Neuronal stem cell (in vitro differentiated cells): ENCODE results near the gene GTF3C1.

Experiments used
- DNase-seq: peaks from one replicate; pipeline ENCODE4 v3.0.0-alpha.2; 2013; ENCODE audit warnings: low spot score
- H2AFZ ChIP-seq: one replicate; pipeline ENCODE4 v1.6.1; 2013; ENCODE audit warnings: mild to moderate bottlenecking, low read length, inconsistent platforms
- H2AK5ac ChIP-seq: 2 replicates; pipeline ENCODE4 v1.6.1; 2013; ENCODE audit warnings: low read depth, mild to moderate bottlenecking, inconsistent platforms, low read length, moderate library complexity, mixed read lengths
- H2BK120ac ChIP-seq: 2 replicates; pipeline ENCODE4 v1.6.1; 2013; ENCODE audit warnings: low read depth, mild to moderate bottlenecking, inconsistent platforms, low read length, moderate library complexity, mixed read lengths
- H2BK12ac ChIP-seq: one replicate; pipeline ENCODE4 v1.6.1; 2013; ENCODE audit warnings: low read length, inconsistent platforms
- H2BK15ac ChIP-seq: 2 replicates; pipeline ENCODE4 v1.6.1; 2013; ENCODE audit warnings: mild to moderate bottlenecking, low read length, inconsistent platforms, mixed read lengths
- H2BK5ac ChIP-seq: one replicate; pipeline ENCODE4 v1.6.1; 2013; ENCODE audit warnings: inconsistent platforms, mild to moderate bottlenecking, low read length, moderate library complexity
- H3K14ac ChIP-seq: one replicate; pipeline ENCODE4 v1.6.1; 2013; ENCODE audit warnings: low read length, inconsistent platforms
- H3K18ac ChIP-seq: 2 replicates; pipeline ENCODE4 v1.6.1; 2013; ENCODE audit warnings: low read length, inconsistent platforms
- H3K23ac ChIP-seq: 2 replicates; pipeline ENCODE4 v1.6.1; 2013; ENCODE audit warnings: low read depth, mild to moderate bottlenecking, mixed read lengths, low read length, inconsistent platforms; ENCODE audit not compliant: poor library complexity
- H3K27ac ChIP-seq: replicated peaks from 3 replicates; pipeline ENCODE4 v1.5.1; 2013; ENCODE audit warnings: low read length, inconsistent platforms
- H3K27me3 ChIP-seq, 3 experiments: 2 replicates each; pipeline ENCODE4 v1.6.1; 2013; ENCODE audit warnings: low read length in 3 of 3, mild to moderate bottlenecking in 2 of 3, inconsistent platforms in 1 of 3, low read depth in 1 of 3, mixed read lengths in 1 of 3, moderate library complexity in 1 of 3; ENCODE audit not compliant: control insufficient read depth in 3 of 3, insufficient read depth in 3 of 3
- H3K36me3 ChIP-seq, 2 donors: replicated peaks in 1 of 2; 2 replicates each; pipeline ENCODE4 v1.6.1; 2013; ENCODE audit warnings: low read length in 2 of 2; ENCODE audit not compliant: control insufficient read depth in 2 of 2, insufficient read depth in 2 of 2
- H3K4ac ChIP-seq: 2 replicates; pipeline ENCODE4 v1.6.1; 2013; ENCODE audit warnings: inconsistent platforms, mild to moderate bottlenecking, low read length, moderate library complexity
- H3K4me1 ChIP-seq, 2 donors: 1 replicate in 1 of 2; 2 replicates in 1 of 2; pipeline ENCODE4 v1.6.1; 2013; ENCODE audit warnings: low read length in 2 of 2, low read depth in 1 of 2; ENCODE audit not compliant: control insufficient read depth in 2 of 2, insufficient read depth in 1 of 2
- H3K4me2 ChIP-seq: one replicate; pipeline ENCODE4 v1.6.1; 2013; ENCODE audit warnings: mild to moderate bottlenecking, low read length, inconsistent platforms; ENCODE audit not compliant: insufficient read depth, poor library complexity, severe bottlenecking
- H3K4me3 ChIP-seq, 2 donors: 2 replicates each; pipeline ENCODE4 v1.5.1; 2013; ENCODE audit warnings: low read length in 2 of 2, mild to moderate bottlenecking in 2 of 2, inconsistent platforms in 1 of 2, moderate library complexity in 1 of 2
- H3K79me1 ChIP-seq: one replicate; pipeline ENCODE4 v1.6.1; 2013; ENCODE audit warnings: low read depth, mild to moderate bottlenecking, inconsistent platforms, low read length, moderate library complexity
- H3K9ac ChIP-seq: one replicate; pipeline ENCODE4 v1.6.1; 2013; ENCODE audit warnings: mild to moderate bottlenecking, low read depth, low read length, inconsistent platforms; ENCODE audit not compliant: poor library complexity
- H3K9me3 ChIP-seq, 2 donors: replicated peaks in 1 of 2; 2 replicates each; pipeline versions ENCODE3 to v1.6.1; 2013; ENCODE audit warnings: low read length in 2 of 2, mild to moderate bottlenecking in 2 of 2, inconsistent platforms in 1 of 2, low read depth in 1 of 2, mixed read lengths in 1 of 2, moderate library complexity in 1 of 2; ENCODE audit not compliant: control insufficient read depth in 2 of 2, insufficient read depth in 1 of 2
- H4K8ac ChIP-seq: one replicate; pipeline ENCODE4 v1.6.1; 2013; ENCODE audit warnings: low read depth, mild to moderate bottlenecking, inconsistent platforms, low read length, moderate library complexity
- H4K91ac ChIP-seq: one replicate; pipeline ENCODE4 v1.6.1; 2013; ENCODE audit warnings: low read length, low read depth, mild to moderate bottlenecking, inconsistent platforms; ENCODE audit not compliant: poor library complexity
- WGBS, 2 donors: extraction: QIAGEN DNeasy Blood & Tissue Kit; methylation state at CpG; one replicate each; pipeline ENCODE4 v1.1.7; 2013; ENCODE audit warnings: missing lambda C conversion rate in 2 of 2, mixed read lengths in 1 of 2; ENCODE audit not compliant: insufficient read length in 2 of 2, insufficient replicate concordance in 1 of 2; ENCODE audit errors: extremely low coverage in 2 of 2; 5-methylcytosine and 5-hydroxymethylcytosine counted together

The GTF3C1 gene

DNA sequence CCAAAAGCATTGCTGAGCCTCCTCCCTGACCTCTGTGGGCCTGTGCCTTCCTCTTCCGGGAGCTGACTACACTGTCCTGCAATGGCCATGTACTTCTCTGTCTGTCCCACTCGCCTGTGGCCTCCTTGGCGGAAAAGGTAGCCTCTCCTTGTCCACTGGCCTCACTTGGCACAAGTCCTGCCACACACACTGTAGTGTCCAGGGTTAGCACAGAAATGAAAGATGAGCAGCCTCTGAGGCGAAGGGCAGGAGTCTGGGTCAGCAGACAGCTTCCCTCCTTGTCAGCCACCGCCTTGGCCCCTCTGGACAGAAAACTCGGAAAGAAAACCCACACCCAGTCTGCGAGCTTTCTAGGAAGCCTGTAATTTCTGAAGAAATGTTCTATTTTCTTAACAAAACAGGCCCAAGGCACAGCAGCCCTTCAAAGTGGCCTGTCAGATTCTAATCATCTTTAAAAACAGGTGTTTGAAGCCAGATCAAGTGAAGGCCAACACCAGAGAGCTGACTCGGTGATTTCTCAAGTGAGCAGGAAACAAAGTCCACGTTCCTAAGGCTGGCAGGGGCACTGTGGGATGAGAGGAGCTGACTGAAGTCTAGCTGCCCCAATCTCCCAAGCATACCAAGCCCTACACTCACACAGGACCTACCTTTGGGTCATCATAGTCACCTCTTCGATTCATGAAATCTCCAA is 67.2 kb downstream of the GTF3C1 start:
- H2BK120ac ChIP-seq = no peak overlapping the region
- H2AFZ ChIP-seq = no peak overlapping the region
- no peak overlapping the region for H3K14ac ChIP-seq
- H3K9me3 ChIP-seq = no peaks in the 10 kb centered on the region
- no peak overlapping the region for H2BK15ac ChIP-seq
- no peak for DNase-seq
- H2AK5ac ChIP-seq = no peak overlapping the region
- no peaks in the 10 kb centered on the region for H3K4me1 ChIP-seq
- WGBS, 2 donors = no CpG with 5 or more reads among the region's 10 CpGs
- no peak overlapping the region for H3K27ac ChIP-seq
- no peaks in the 10 kb centered on the region for H3K27me3 ChIP-seq
- H3K4me2 ChIP-seq = no peak overlapping the region
- H4K91ac ChIP-seq = no peak overlapping the region
- H3K36me3 ChIP-seq = peaks cover 55 to 98% of the 10 kb centered on the region in 2 donors
- H3K9ac ChIP-seq = no peak overlapping the region
- H3K4me3 ChIP-seq = no peak overlapping the region
- peaks cover 3% of the 10 kb centered on the region for H3K79me1 ChIP-seq
- no peak overlapping the region for H2BK5ac ChIP-seq
- H3K4ac ChIP-seq = no peak overlapping the region
- H2BK12ac ChIP-seq = no peak overlapping the region
- no peak overlapping the region for H3K23ac ChIP-seq
- H3K18ac ChIP-seq = no peak overlapping the region
- no peak overlapping the region for H4K8ac ChIP-seq

DNA sequence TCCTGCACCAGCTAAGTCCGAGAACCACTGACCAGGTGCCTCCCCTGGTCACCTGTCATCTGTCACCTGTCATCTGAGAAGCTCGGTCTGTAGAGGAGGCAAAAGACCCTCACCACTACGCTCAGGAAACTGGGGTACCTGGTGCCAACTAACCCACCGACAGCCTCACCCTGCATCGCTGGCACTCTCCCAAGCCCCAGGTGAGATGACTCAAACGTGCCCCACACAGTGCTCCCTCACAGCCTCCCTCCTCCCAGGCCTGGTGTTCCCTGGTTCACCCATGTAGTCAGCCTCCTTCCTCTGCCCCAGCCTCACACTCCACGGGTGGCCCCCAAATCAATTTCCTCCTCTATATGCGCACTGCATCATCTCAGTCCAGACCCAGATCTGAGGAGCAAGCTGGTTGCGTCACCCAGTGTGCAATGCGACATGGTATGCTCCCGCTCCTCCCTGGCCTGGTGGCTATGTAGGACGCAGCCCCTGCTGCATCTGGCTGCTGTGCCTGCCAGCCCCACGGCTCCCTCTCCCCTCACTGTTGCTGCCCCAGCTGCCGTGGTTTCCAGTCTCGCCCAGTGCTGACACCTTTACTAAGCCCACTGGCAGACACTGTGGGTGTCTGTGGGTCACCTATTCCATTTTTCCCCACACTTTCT is 68.3 kb downstream of the GTF3C1 start:
- no CpG with 5 or more reads among the region's 15 CpGs for WGBS, 2 donors
- peak overlapping the region; percentile 60 for H3K14ac ChIP-seq
- no peak overlapping the region for H3K23ac ChIP-seq
- H2BK15ac ChIP-seq = no peak overlapping the region
- H3K27ac ChIP-seq = no peak overlapping the region
- H3K4ac ChIP-seq = no peak overlapping the region
- no peak overlapping the region for H3K9ac ChIP-seq
- H3K36me3 ChIP-seq = peaks cover 54 to 99% of the 10 kb centered on the region in 2 donors
- H4K8ac ChIP-seq = no peak overlapping the region
- H3K4me2 ChIP-seq = no peak overlapping the region
- no peak overlapping the region for H2AK5ac ChIP-seq
- no peak overlapping the region for H3K18ac ChIP-seq
- H2BK12ac ChIP-seq = no peak overlapping the region
- no peaks in the 10 kb centered on the region for H3K27me3 ChIP-seq
- peaks cover 3% of the 10 kb centered on the region for H3K79me1 ChIP-seq
- H2BK5ac ChIP-seq = peak overlapping the region; percentile 25
- no peak overlapping the region for H2AFZ ChIP-seq
- H4K91ac ChIP-seq = no peak overlapping the region
- DNase-seq = no peak
- no peak overlapping the region for H3K4me3 ChIP-seq
- no peaks in the 10 kb centered on the region for H3K4me1 ChIP-seq
- H2BK120ac ChIP-seq = no peak overlapping the region
- H3K9me3 ChIP-seq = no peaks in the 10 kb centered on the region

DNA sequence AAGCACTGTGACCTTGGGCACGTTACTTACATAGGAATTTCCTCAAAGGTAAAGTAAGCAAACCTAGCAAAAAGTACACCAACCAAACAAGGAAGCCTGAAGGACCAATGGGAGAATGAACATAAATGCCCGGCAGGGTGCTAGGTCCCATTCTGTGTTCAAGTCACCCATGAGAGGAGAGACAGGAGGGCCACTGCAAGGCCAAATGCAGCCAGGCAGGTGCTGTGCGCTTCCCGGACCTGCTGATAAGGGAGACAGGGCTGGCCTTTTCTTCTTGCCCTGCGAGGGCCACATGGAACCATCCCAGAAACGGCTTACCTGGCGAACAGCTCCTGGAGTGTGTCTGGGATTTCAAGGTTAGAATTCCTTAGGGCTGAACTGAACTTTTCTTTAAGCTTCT is 69.0 kb downstream of the GTF3C1 start:
- no peak overlapping the region for H2BK120ac ChIP-seq
- no peak overlapping the region for H3K4ac ChIP-seq
- H4K8ac ChIP-seq = no peak overlapping the region
- no peak overlapping the region for H3K9ac ChIP-seq
- H3K4me1 ChIP-seq = no peaks in the 10 kb centered on the region
- no peak overlapping the region for H2BK15ac ChIP-seq
- H4K91ac ChIP-seq = no peak overlapping the region
- H3K4me2 ChIP-seq = no peak overlapping the region
- no peak overlapping the region for H2BK5ac ChIP-seq
- peaks cover 3% of the 10 kb centered on the region for H3K79me1 ChIP-seq
- H3K18ac ChIP-seq = no peak overlapping the region
- H3K14ac ChIP-seq = no peak overlapping the region
- no CpG with 5 or more reads among the region's 7 CpGs for WGBS, 2 donors
- no peak for DNase-seq
- no peak overlapping the region for H3K23ac ChIP-seq
- no peak overlapping the region for H2AFZ ChIP-seq
- H3K27me3 ChIP-seq = no peaks in the 10 kb centered on the region
- no peaks in the 10 kb centered on the region for H3K9me3 ChIP-seq
- H3K36me3 ChIP-seq = peaks cover 55 to 99% of the 10 kb centered on the region in 2 donors
- no peak overlapping the region for H2AK5ac ChIP-seq
- H3K27ac ChIP-seq = no peak overlapping the region
- H2BK12ac ChIP-seq = no peak overlapping the region
- H3K4me3 ChIP-seq = no peak overlapping the region

DNA sequence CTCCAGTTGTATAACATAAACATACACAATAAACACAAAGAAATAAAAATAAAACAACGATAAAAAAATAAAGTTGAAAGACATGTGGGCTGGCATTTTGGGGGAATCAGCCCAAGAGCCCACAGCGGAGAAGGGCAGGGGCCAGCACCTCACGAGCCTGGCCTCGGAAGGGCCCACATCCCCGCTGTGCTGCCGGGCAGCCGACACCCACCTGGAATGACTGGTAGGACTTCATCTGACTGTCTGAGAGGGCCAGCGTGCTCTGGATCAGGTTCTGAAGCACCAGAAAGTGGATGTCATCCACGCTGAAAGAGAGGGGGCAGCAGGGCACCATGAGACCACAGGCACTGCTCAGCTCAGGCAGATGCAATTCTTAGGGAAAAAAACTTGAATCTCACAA is 73.5 kb downstream of the GTF3C1 start:
- Histone ChIP-seq H2BK120ac (no peak overlapping the region), H3K4me1 (no peaks in the 10 kb centered on the region), H4K8ac (no peak overlapping the region), H3K4me3 (no peak overlapping the region), H3K23ac (no peak overlapping the region), H2AFZ (no peak overlapping the region), H3K79me1 (no peaks in the 10 kb centered on the region), H3K4ac (no peak overlapping the region), H3K9me3 (no peaks in the 10 kb centered on the region), H2BK12ac (no peak overlapping the region), H3K4me2 (no peak overlapping the region), H2BK15ac (no peak overlapping the region), H3K9ac (no peak overlapping the region), H4K91ac (no peak overlapping the region), H3K18ac (no peak overlapping the region), H3K14ac (no peak overlapping the region), H2BK5ac (no peak overlapping the region), H3K36me3 (peaks cover 45 to 99% of the 10 kb centered on the region in 2 donors), H3K27ac (no peak overlapping the region), H3K27me3 (no peaks in the 10 kb centered on the region), H2AK5ac (no peak overlapping the region)
- no CpG with 5 or more reads among the region's 9 CpGs for WGBS, 2 donors
- DNase-seq = no peak
